SU-DHL-6 (cell line): ENCODE measurements around the gene COL18A1.

ENCODE experiments used
- H2AFZ ChIP-seq: fragments of 200-600 bp; sonication (generic); 2 replicates; pipeline ENCODE4 v1.6.1; 2014; ENCODE audit warnings: low read depth, mild to moderate bottlenecking, moderate library complexity, mixed read lengths, antibody characterized with exemption, low read length; ENCODE audit not compliant: severe bottlenecking
- H3F3A ChIP-seq: fragments of 200-600 bp; shearing (Covaris generic); 2 replicates; pipeline ENCODE4 v1.6.0; 2016; ENCODE audit warnings: antibody characterized with exemption, mild to moderate bottlenecking; ENCODE audit not compliant: insufficient read depth
- H3K27ac ChIP-seq: fragments of 200-600 bp; sonication (generic); 2 replicates; pipeline ENCODE4 v1.5.1; 2016; ENCODE audit warnings: low read depth, mild to moderate bottlenecking, low read length, moderate library complexity, mixed read lengths
- H3K27me3 ChIP-seq: fragments of 200-600 bp; sonication (generic), shearing (Covaris generic); 2 replicates; pipeline ENCODE4 v1.6.0; 2014; ENCODE audit warnings: mild to moderate bottlenecking, low read length
- H3K36me3 ChIP-seq: fragments of 200-600 bp; sonication (generic); 2 replicates; pipeline ENCODE4 v1.6.1; 2014; ENCODE audit warnings: mild to moderate bottlenecking, low read length, mixed read lengths
- H3K4me2 ChIP-seq: fragments of 300-600, 200-600 bp; shearing (Covaris generic), sonication (generic); 2 replicates; pipeline ENCODE4 v1.6.0; 2014; ENCODE audit warnings: low read length, low read depth, mild to moderate bottlenecking; ENCODE audit not compliant: poor library complexity, severe bottlenecking
- H3K4me3 ChIP-seq: fragments of 200-600 bp; sonication (generic); 2 replicates; pipeline ENCODE4 v1.5.1; 2014; ENCODE audit warnings: antibody characterized with exemption, low read length, mild to moderate bottlenecking, mixed read lengths; ENCODE audit not compliant: insufficient read depth, poor library complexity, severe bottlenecking
- H3K79me2 ChIP-seq: fragments of 200-600 bp; sonication (generic); 2 replicates; pipeline ENCODE4 v1.6.1; 2014; ENCODE audit warnings: mild to moderate bottlenecking, low read length, moderate library complexity; ENCODE audit not compliant: insufficient read depth
- H3K9ac ChIP-seq: fragments of 200-600 bp; sonication (generic); 2 replicates; pipeline ENCODE4 v1.7.0; 2014; ENCODE audit warnings: mild to moderate bottlenecking, low read length
- H3K9me2 ChIP-seq: fragments of 200-600 bp; sonication (generic); replicated peaks from 2 replicates; pipeline ENCODE4 v1.6.1; 2014; ENCODE audit warnings: low read length; ENCODE audit not compliant: insufficient read depth
- H3K9me3 ChIP-seq: fragments of 200-600 bp; sonication (generic); 2 replicates; pipeline ENCODE4 v1.6.1; 2014; ENCODE audit warnings: low read length, mixed read lengths; ENCODE audit not compliant: insufficient read depth
- H4K20me1 ChIP-seq: fragments of 200-600 bp; sonication (generic); 2 replicates; pipeline ENCODE4 v1.6.1; 2014; ENCODE audit warnings: low read depth, mild to moderate bottlenecking, antibody characterized with exemption, low read length, moderate library complexity, mixed read lengths
- EZH2phosphoT487 ChIP-seq: fragments of 200-600 bp; sonication (generic), shearing (Covaris generic); conservative IDR thresholded peaks from 2 replicates; pipeline ENCODE4 v1.6.1; 2018; ENCODE audit warnings: mild to moderate bottlenecking, antibody characterized with exemption, low read length, moderate library complexity, mixed read lengths
- TF ChIP-seq, protein P1 (sequence below): fragments of 200-600 bp; sonication (generic); IDR thresholded peaks from one replicate; pipeline ENCODE4 v1.5.1; 2017; ENCODE audit warnings: antibody characterized with exemption, mild to moderate bottlenecking, low read length, moderate library complexity; ENCODE audit not compliant: insufficient read depth, poor library complexity, severe bottlenecking

The COL18A1 gene

GRCh38 chr21:45445369-45445768, 40.4 kb downstream of the COL18A1 start:
- no peak overlapping the region for H3K4me2 ChIP-seq
- no peak overlapping the region for H3K4me3 ChIP-seq
- H3K27me3 ChIP-seq, result no peaks in the 10 kb centered on the region
- H3F3A ChIP-seq, result no peaks in the 10 kb centered on the region
- no peaks in the 10 kb centered on the region for H4K20me1 ChIP-seq
- no peak overlapping the region for H3K27ac ChIP-seq
- no peak overlapping the region for H2AFZ ChIP-seq
- no peaks in the 10 kb centered on the region for H3K9me3 ChIP-seq
- no peak overlapping the region for H3K9ac ChIP-seq
- no peaks in the 10 kb centered on the region for H3K36me3 ChIP-seq
- H3K79me2 ChIP-seq, result no peaks in the 10 kb centered on the region
- TF ChIP-seq, protein P1, sequence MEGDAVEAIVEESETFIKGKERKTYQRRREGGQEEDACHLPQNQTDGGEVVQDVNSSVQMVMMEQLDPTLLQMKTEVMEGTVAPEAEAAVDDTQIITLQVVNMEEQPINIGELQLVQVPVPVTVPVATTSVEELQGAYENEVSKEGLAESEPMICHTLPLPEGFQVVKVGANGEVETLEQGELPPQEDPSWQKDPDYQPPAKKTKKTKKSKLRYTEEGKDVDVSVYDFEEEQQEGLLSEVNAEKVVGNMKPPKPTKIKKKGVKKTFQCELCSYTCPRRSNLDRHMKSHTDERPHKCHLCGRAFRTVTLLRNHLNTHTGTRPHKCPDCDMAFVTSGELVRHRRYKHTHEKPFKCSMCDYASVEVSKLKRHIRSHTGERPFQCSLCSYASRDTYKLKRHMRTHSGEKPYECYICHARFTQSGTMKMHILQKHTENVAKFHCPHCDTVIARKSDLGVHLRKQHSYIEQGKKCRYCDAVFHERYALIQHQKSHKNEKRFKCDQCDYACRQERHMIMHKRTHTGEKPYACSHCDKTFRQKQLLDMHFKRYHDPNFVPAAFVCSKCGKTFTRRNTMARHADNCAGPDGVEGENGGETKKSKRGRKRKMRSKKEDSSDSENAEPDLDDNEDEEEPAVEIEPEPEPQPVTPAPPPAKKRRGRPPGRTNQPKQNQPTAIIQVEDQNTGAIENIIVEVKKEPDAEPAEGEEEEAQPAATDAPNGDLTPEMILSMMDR, result no peak
- TF ChIP-seq EZH2phosphoT487, result no peak
- no peaks in the 10 kb centered on the region for H3K9me2 ChIP-seq

GRCh38 chr21:45447821-45448220, 42.9 kb downstream of the COL18A1 start:
- H3K9ac ChIP-seq, result no peak overlapping the region
- no peaks in the 10 kb centered on the region for H4K20me1 ChIP-seq
- H3K27me3 ChIP-seq, result no peaks in the 10 kb centered on the region
- no peak overlapping the region for H3K27ac ChIP-seq
- no peaks in the 10 kb centered on the region for H3K36me3 ChIP-seq
- no peaks in the 10 kb centered on the region for H3F3A ChIP-seq
- H3K4me3 ChIP-seq, result no peak overlapping the region
- no peaks in the 10 kb centered on the region for H3K9me2 ChIP-seq
- H3K4me2 ChIP-seq, result no peak overlapping the region
- peaks cover 5% of the 10 kb centered on the region; the same call in 1 of the 2 replicates for H3K9me3 ChIP-seq
- no peaks in the 10 kb centered on the region for H3K79me2 ChIP-seq
- TF ChIP-seq, protein P1, result no peak
- TF ChIP-seq EZH2phosphoT487, result no peak
- H2AFZ ChIP-seq, result no peak overlapping the region

DNA sequence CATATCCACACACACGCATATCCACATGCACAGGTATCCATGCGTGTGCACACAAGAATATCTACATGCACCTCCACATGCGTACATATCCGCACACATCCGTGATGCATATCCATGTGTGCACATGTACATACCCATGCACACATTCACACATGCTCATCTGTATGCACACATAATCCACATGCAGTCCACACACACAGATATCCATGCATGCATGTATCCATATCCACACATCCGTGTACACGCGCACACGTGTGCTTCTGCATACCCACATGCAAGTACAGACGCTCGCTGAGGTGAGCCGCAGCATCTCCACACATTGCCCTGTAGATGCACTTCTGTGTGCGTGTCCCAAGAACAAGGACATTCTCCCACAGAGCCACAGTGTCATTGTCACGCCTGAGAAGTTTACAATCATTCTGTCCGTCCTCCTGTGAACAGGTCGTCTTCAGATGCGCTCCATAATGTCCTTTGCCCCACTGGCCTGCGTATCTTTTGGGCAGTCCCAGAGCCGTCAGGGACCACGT, 43.4 kb downstream of the COL18A1 start:
- H3K4me3 ChIP-seq, result no peak overlapping the region
- no peak overlapping the region for H3K9ac ChIP-seq
- no peak overlapping the region for H3K4me2 ChIP-seq
- H3K79me2 ChIP-seq, result no peaks in the 10 kb centered on the region
- H3K36me3 ChIP-seq, result no peaks in the 10 kb centered on the region
- no peaks in the 10 kb centered on the region for H4K20me1 ChIP-seq
- no peaks in the 10 kb centered on the region for H3K27me3 ChIP-seq
- no peak overlapping the region for H2AFZ ChIP-seq
- no peaks in the 10 kb centered on the region for H3F3A ChIP-seq
- peaks cover 5% of the 10 kb centered on the region; the same call in 1 of the 2 replicates for H3K9me3 ChIP-seq
- H3K27ac ChIP-seq, result no peak overlapping the region
- H3K9me2 ChIP-seq, result no peaks in the 10 kb centered on the region
- TF ChIP-seq, protein P1, result no peak
- no peak for TF ChIP-seq EZH2phosphoT487
